Subcutaneous abdominal adipose tissue (tissue), 5 donors: Measurements from ENCODE around the gene VPS11.
"Not testable (repeated sequence)": the region's sequence is repeated elsewhere in the genome, so short reads cannot be mapped to it uniquely, and the experiment has no call there.

Experiments used
- H3K27ac ChIP-seq: one replicate; pipeline ENCODE4 v1.7.0; 2013; ENCODE audit warnings: low read depth, mild to moderate bottlenecking, inconsistent platforms, low read length, moderate library complexity
- H3K27me3 ChIP-seq, 5 donors: one replicate each; pipeline ENCODE4 v1.7.0; 2013; ENCODE audit warnings: low read length in 5 of 5, inconsistent platforms in 1 of 5; ENCODE audit not compliant: control insufficient read depth in 5 of 5, insufficient read depth in 4 of 5
- H3K36me3 ChIP-seq, 5 donors: one replicate each; pipeline ENCODE4 v1.7.0; 2013; ENCODE audit warnings: low read length in 5 of 5; ENCODE audit not compliant: control insufficient read depth in 5 of 5, insufficient read depth in 5 of 5
- H3K4me1 ChIP-seq, 5 donors: one replicate each; pipeline ENCODE4 v1.7.0; 2013; ENCODE audit warnings: low read length in 5 of 5, mild to moderate bottlenecking in 3 of 5, moderate library complexity in 1 of 5; ENCODE audit not compliant: control insufficient read depth in 5 of 5, insufficient read depth in 5 of 5
- H3K4me3 ChIP-seq, 5 donors: one replicate each; pipeline ENCODE4 v1.7.0; 2013; ENCODE audit warnings: low read length in 5 of 5, low read depth in 1 of 5
- H3K9ac ChIP-seq, 5 donors: one replicate each; pipeline ENCODE4 v1.7.0; 2013; ENCODE audit warnings: low read length in 5 of 5, mild to moderate bottlenecking in 4 of 5, moderate library complexity in 3 of 5
- H3K9me3 ChIP-seq, 5 donors: one replicate each; pipeline ENCODE4 v1.7.0; 2013; ENCODE audit warnings: low read length in 5 of 5; ENCODE audit not compliant: control insufficient read depth in 5 of 5
- donor health status: healthy.
- donor health status: healthy.
- donor health status: healthy.
- donor health status: healthy.
- donor health status: healthy.

The VPS11 gene

DNA sequence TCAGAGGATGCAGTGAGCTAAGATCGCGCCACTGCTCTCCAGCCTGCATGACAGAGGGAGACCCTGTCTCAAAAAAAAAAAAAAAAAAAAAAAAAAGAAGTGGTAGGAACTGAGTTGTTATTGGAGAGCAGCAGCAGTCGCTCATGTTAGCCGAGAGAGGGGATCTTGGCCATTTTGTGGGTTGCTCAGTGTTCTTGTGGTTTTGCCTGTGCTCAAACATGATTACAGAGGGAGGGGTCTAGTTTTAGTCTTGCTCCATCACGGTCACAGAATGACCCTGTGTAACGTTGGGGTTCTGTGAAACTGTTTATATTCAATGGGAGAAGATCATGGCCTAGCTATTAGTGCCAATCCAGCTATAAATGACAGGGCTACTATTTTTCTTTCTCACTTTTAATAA, 32.1 kb downstream of the VPS11 start:
- Histone ChIP-seq H3K4me3 (no peak overlapping the region), H3K27ac (no peak overlapping the region), H3K4me1 (peaks cover 11 to 39% (median 32%) of the 10 kb centered on the region in 5 donors), H3K9me3 (no peaks in the 10 kb centered on the region), H3K9ac (peak overlapping the region in 1 of 5 donors; percentile 51), H3K36me3 (peaks cover 6 to 24% (median 20%) of the 10 kb centered on the region in 5 donors), H3K27me3 (no peaks in the 10 kb centered on the region)

DNA sequence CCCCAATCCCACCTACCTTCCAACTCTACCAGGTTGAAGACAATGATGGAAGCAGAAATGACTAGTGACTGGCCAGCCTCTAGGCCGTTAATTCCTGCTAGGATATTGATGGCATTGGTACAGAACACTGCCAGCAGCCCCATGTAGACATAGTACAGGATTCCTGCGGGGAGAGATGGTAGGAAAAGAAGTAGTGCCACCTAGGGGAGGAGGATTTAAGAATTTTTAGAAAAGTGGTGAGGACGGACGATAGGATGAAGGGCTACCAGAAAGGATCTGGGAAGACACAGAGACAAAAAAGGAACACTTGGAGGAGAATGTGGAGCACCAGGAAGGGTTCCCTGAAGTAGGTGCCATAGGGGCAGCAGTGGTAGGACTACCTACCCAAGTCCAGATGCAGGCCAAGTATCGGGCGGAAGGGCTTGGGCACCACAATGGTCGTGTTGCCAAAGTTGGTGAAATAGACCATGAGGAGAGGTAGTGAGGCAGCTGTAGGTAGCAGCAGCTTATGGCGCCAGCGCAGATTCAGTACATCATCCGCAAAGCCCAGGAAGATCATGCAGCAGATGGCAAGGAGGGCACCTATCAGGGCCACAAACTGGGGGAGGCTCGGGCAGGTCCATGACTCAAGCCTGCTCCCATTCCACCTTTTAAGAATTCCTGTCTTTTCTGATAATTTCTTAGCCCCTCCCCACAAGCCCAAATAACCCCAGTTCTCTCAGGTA, 32.8 kb downstream of the VPS11 start:
- H3K9ac ChIP-seq = peak overlapping the region in 4 of 5 donors; percentile 51 to 93 (median 84)
- H3K9me3 ChIP-seq = no peaks in the 10 kb centered on the region
- peaks cover 11 to 34% (median 32%) of the 10 kb centered on the region in 5 donors for H3K4me1 ChIP-seq
- peaks cover 6 to 24% (median 20%) of the 10 kb centered on the region in 5 donors for H3K36me3 ChIP-seq
- peak overlapping the region; percentile 81 to 93 (median 89) for H3K4me3 ChIP-seq
- H3K27me3 ChIP-seq = no peaks in the 10 kb centered on the region
- peak overlapping the region; percentile 92 for H3K27ac ChIP-seq

GRCh38 chr11:119100994-119101758, 33.6 kb downstream of the VPS11 start:
- H3K36me3 ChIP-seq = peaks cover 6 to 24% (median 20%) of the 10 kb centered on the region in 5 donors
- no peaks in the 10 kb centered on the region for H3K9me3 ChIP-seq
- H3K9ac ChIP-seq = peak overlapping the region; percentile 2 to 93 (median 88)
- H3K27ac ChIP-seq = peak overlapping the region; percentile 92
- no peaks in the 10 kb centered on the region for H3K27me3 ChIP-seq
- H3K4me3 ChIP-seq = peak overlapping the region; percentile 81 to 93 (median 89)
- peaks cover 11 to 31% (median 29%) of the 10 kb centered on the region in 5 donors for H3K4me1 ChIP-seq

DNA sequence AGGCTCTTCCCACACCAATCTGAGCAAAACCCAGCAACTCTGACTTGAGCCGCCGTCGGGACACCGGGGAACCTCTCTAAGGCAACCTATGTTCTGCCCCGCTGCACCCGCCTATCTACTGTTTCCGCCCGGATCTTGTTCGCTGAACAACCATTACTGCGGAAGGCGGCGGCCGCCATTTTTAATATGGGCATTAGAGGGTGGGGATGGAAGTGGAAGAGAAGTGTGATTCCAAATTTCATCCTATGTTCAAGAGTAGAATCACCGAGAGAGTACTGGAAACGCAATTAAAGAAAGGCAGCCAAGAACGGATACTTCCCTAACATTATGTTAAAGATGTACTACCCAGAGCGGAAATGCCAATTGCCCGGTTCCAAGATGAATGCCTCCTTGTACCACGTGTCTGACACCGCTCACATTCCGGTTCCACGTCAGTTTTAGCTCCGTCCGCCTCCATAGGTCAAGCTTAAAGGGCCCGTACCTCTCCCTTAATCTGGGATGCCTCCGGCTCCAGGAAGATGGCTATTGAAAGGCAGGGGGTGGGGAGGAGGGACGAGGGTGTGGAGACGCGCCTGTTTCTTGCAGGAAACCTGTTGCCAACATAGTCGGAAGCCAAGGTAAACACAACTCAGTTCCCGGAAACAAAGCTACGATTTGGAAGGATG, 34.3 kb downstream of the VPS11 start, which contains the start of gene DPAGT1:
DPAGT1 (minus strand) TSS at position 95 of the 665 bp plus-strand sequence. CDS start 198 bp downstream, outside the sequence.
- H3K4me3 ChIP-seq = peak within 1 kb of the TSS; percentile 81 to 93 (median 89)
- peak within 1 kb of the TSS; percentile 58 to 93 (median 88) for H3K9ac ChIP-seq
- H3K27me3 ChIP-seq = no peaks in the 10 kb centered on the region
- H3K9me3 ChIP-seq = no peaks in the 10 kb centered on the region
- peaks cover 6 to 19% (median 15%) of the 10 kb centered on the region in 5 donors for H3K36me3 ChIP-seq
- H3K4me1 ChIP-seq = peaks cover 11 to 39% (median 36%) of the 10 kb centered on the region in 5 donors
- H3K27ac ChIP-seq = peak within 1 kb of the TSS; percentile 92

DNA sequence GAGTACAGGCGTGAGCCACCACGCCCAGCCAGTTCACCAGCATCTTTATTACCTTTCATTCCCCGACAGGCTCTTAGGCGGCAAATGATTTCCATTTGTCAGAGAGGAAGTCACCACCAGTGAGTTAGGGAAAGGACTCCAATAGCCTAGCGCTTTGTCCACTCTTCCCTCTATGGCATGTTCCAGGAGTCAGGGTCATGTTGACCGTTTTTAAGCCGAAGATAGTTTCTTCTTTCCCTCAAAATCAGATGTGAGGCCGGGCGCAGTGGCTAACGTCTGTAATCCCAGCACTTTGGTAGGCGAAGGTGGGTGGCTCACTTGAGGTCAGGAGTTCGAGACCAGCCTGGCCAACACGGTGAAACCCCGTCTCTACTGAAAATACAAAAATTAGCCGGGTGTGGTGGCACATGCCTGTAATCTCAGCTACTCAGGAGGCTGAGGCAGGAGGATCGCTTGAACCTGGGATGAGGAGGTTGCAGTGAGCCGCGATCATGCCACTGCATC, 35.6 kb downstream of the VPS11 start:
- H3K4me1 ChIP-seq = peaks cover 13 to 46% (median 42%) of the 10 kb centered on the region in 5 donors
- H3K27ac ChIP-seq = peak overlapping the region; percentile 92
- H3K27me3 ChIP-seq = not testable (repeated sequence)

DNA sequence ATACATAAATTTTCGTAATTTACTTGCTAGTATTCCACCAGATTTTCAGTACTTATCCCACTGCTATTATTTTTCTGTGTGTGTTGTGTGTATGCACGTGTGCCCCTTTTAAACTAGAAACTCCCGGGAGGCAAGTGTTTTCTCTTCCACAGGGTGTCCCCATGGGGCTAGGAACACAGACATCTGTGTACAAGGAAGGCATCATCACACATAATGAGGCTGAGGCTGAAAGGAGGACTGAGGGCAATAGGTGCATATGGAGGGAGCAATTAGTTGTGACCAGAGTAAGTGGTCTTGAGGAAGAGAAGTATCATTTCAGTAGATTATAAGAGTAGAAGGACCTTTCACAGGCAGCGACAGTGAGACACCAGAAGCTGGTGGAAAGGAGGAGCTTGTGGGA, 36.2 kb downstream of the VPS11 start:
- H3K9ac ChIP-seq = no peak overlapping the region
- H3K9me3 ChIP-seq = no peaks in the 10 kb centered on the region
- no peak overlapping the region for H3K4me3 ChIP-seq
- peak overlapping the region; percentile 92 for H3K27ac ChIP-seq
- peaks cover 0 to under 1% (median 0%) of the 10 kb centered on the region in 5 donors for H3K36me3 ChIP-seq
- peaks cover 18 to 52% (median 47%) of the 10 kb centered on the region in 5 donors for H3K4me1 ChIP-seq
- no peaks in the 10 kb centered on the region for H3K27me3 ChIP-seq

More for the DNA sequence above, 35.6 kb downstream of the VPS11 start:
- H3K36me3 ChIP-seq, H3K9ac ChIP-seq, H3K9me3 ChIP-seq: not testable (repeated sequence)
- H3K4me3 ChIP-seq = peak overlapping the region in 3 of 5 donors; percentile 31 to 90 (median 86)

GRCh38 chr11:119106564-119107537, 39.2 kb downstream of the VPS11 start, which contains the start of gene C2CD2L:
Gene C2CD2L, plus strand, starts transcription at chr11:119107344. Its CDS starts 398 bp downstream, at chr11:119107742.
- H3K9me3 ChIP-seq = no peaks in the 10 kb centered on the region
- H3K9ac ChIP-seq = peak within 1 kb of the TSS; percentile 63 to 81 (median 73)
- peak within 1 kb of the TSS; percentile 50 for H3K27ac ChIP-seq
- H3K27me3 ChIP-seq = no peaks in the 10 kb centered on the region
- peaks cover 0 to 18% (median 16%) of the 10 kb centered on the region in 5 donors for H3K36me3 ChIP-seq
- H3K4me3 ChIP-seq = peak within 1 kb of the TSS; percentile 65 to 85 (median 83)
- peaks cover 12 to 48% (median 42%) of the 10 kb centered on the region in 5 donors for H3K4me1 ChIP-seq

- Histone ChIP-seq H3K27ac (peak overlapping the region; percentile 50), H3K27me3 (no peaks in the 10 kb centered on the region), H3K4me1 (peaks cover 10 to 42% (median 36%) of the 10 kb centered on the region in 5 donors), H3K36me3 (peaks cover 0 to 26% (median 24%) of the 10 kb centered on the region in 5 donors), H3K9ac (peak overlapping the region; percentile 63 to 81 (median 71)), H3K4me3 (peak overlapping the region; percentile 65 to 85 (median 83)), H3K9me3 (no peaks in the 10 kb centered on the region)
Measured at GRCh38 chr11:119107538-119108145, 40.0 kb downstream of the VPS11 start.
